ENCODE data around the gene RNASE7.
"Not testable (repeated sequence)": the region's sequence is repeated elsewhere in the genome, so short reads cannot be mapped to it uniquely, and the experiment has no call there.

Gene RNASE7

GRCh38 chr14:21023817-21024584 lies 18.2 kb upstream of the RNASE7 start:
- no peak for DNase-seq (ENCODE audit: low read depth in 2 of 2)

- no peak for DNase-seq (ENCODE audit: low read depth in 2 of 2)
These were observed 17.4 kb upstream of the RNASE7 start, which contains the start of gene NDRG2 for GRCh38 chr14:21024585-21025370. Gene NDRG2, minus strand, starts transcription at chr14:21025061. Its CDS starts 1,746 bp downstream, at chr14:21023315.

GRCh38 chr14:21025371-21026273 lies 16.5 kb upstream of the RNASE7 start:
- DNase-seq (ENCODE audit: low read depth in 2 of 2): no peak

- no peak for DNase-seq (ENCODE audit: low read depth in 2 of 2)
These were observed 15.7 kb upstream of the RNASE7 start for GRCh38 chr14:21026274-21026987.

- no peak for DNase-seq (ENCODE audit: low read depth in 2 of 2)
These were observed 15.2 kb upstream of the RNASE7 start for GRCh38 chr14:21026988-21027315.

GRCh38 chr14:21029917-21030316 lies 12.2 kb upstream of the RNASE7 start, which contains the start of gene TPPP2:
Gene TPPP2, plus strand, starts transcription at chr14:21030217. Its CDS starts 365 bp downstream, at chr14:21030582.
- DNase-seq (ENCODE audit: low read depth in 2 of 2): no peak

- no peak for DNase-seq (ENCODE audit: low read depth in 2 of 2)
These were observed 11.6 kb upstream of the RNASE7 start for GRCh38 chr14:21030531-21030930.

GRCh38 chr14:21032326-21033132 lies 9.6 kb upstream of the RNASE7 start:
- DNase-seq (ENCODE audit: low read depth in 2 of 2): no peak

- no peak for DNase-seq (ENCODE audit: low read depth in 2 of 2)
These were observed 8.9 kb upstream of the RNASE7 start for GRCh38 chr14:21033133-21033698.

GRCh38 chr14:21034707-21035106 lies 7.5 kb upstream of the RNASE7 start, which contains the start of gene RNASE13:
Gene RNASE13, minus strand, starts transcription at chr14:21034807. Its CDS starts 519 bp downstream, at chr14:21034288.
- no peak for DNase-seq (ENCODE audit: low read depth in 2 of 2)

- DNase-seq (ENCODE audit: low read depth in 2 of 2): no peak
These were observed 5.4 kb upstream of the RNASE7 start for GRCh38 chr14:21036751-21037150.

GRCh38 chr14:21037156-21037555 lies 5.0 kb upstream of the RNASE7 start:
- no peak for DNase-seq (ENCODE audit: low read depth in 2 of 2)

GRCh38 chr14:21038441-21039422 lies 3.4 kb upstream of the RNASE7 start:
- no peak for DNase-seq (ENCODE audit: low read depth in 2 of 2)

GRCh38 chr14:21039585-21040369 lies 2.4 kb upstream of the RNASE7 start:
- peak in 1 of 2 experiments; percentile 27 for DNase-seq (ENCODE audit: low read depth in 2 of 2)

- DNase-seq (ENCODE audit: low read depth in 2 of 2): no peak
These were observed 1.7 kb upstream of the RNASE7 start for GRCh38 chr14:21040370-21040925.

GRCh38 chr14:21040941-21041340 lies 1.2 kb upstream of the RNASE7 start:
- not testable (repeated sequence) for DNase-seq (ENCODE audit: low read depth in 2 of 2)

GRCh38 chr14:21042918-21043317 lies 756 bp downstream of the RNASE7 start:
- no peak for DNase-seq (ENCODE audit: low read depth in 2 of 2)

All from fibroblast of skin of left biceps (primary cell).